ENCODE data around the gene KIRREL1.
A peak's percentile ranks its signal among the peaks of the same experiment; 100 is the strongest.

The KIRREL1 gene

DNA sequence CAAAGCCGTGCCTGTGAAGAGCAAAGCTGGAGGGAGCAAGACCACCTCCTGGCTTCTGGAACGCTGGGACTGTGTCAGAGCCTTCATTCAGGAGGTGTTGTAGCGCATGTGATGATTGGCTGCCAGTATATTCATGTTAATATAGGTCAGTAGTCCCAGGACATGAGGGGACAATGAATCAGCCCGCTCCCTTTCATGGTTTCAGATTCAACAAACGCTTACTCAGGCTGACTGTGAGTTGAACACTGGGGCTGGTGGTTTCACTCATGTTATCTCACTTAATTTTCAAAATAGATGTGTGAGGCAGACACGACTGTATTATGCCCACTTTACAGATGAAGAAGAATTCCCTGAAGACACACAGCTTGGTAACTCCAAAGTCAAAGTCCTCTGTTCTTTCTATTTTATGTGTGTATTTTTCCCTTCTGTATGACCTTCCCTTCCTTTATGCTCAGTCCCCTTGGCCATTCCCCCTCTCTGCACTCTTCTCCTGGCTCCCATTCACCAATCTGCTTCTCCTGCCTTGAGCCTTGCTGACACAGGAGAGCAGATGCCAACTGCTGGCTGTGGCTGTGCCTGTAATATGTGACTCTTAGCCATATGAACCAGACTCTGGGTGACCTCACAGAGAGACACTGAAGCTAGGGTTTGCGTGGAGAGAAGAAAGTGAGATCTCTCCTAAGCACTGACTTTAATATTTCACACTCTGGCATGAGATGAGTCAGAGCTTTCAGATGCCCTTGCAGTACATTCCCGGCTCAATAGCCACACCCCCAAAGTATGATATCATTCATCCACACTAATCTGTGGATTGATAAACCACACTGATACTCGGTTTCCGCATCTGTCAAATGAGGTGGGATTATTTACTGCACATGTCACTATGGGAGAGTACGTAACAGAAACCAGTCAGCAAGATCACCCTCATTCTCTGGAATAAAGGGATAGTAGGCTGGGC is 31.4 kb upstream of the KIRREL1 start:
- Histone ChIP-seq H3K4me2 (ENCODE audit: low read length, poor library complexity, severe bottlenecking) (no peak overlapping the region), H3K27me3 (ENCODE audit: control insufficient read depth in 1 of 2, insufficient read depth in 1 of 2, low read length in 2 of 2) (peaks cover 0 to 27% of the 10 kb centered on the region in 2 experiments), H3K36me3 (ENCODE audit: control insufficient read depth in 1 of 2, insufficient read depth in 2 of 2, low read depth in 1 of 2, low read length in 2 of 2) (no peaks in the 10 kb centered on the region), H3K79me1 (replicated peaks; ENCODE audit: low read length, poor library complexity, severe bottlenecking) (peaks cover 2% of the 10 kb centered on the region), H3K4me3 (ENCODE audit: insufficient read depth in 1 of 2, low read depth in 1 of 2, low read length in 2 of 2) (no peak overlapping the region), H3K27ac (ENCODE audit: low read length, poor library complexity, severe bottlenecking) (peak overlapping the region; percentile 80), H2BK15ac (ENCODE audit: low read depth, poor library complexity, severe bottlenecking) (no peak overlapping the region), H2BK5ac (ENCODE audit: low read depth, low read length, poor library complexity, severe bottlenecking) (no peak overlapping the region), H2AFZ (ENCODE audit: low read depth, low read length) (no peak overlapping the region), H3K14ac (ENCODE audit: low read length in 2 of 2) (no peak overlapping the region), H3K9ac (ENCODE audit: low read length) (peak overlapping the region; percentile 22), H3K4me1 (ENCODE audit: control insufficient read depth, insufficient read depth, low read depth, low read length) (peaks cover 30% of the 10 kb centered on the region), H4K8ac (ENCODE audit: low read length) (no peak overlapping the region), H2BK12ac (ENCODE audit: low read length in 2 of 2) (no peak overlapping the region), H4K91ac (ENCODE audit: low read length) (no peak overlapping the region), H3K4ac (ENCODE audit: low read depth in 1 of 2, low read length in 2 of 2) (no peak overlapping the region), H2AK5ac (ENCODE audit: low read length, severe bottlenecking) (peak overlapping the region; percentile 67), H3K23ac (ENCODE audit: low read length in 2 of 2) (no peak overlapping the region), H3K18ac (ENCODE audit: low read depth in 1 of 2, low read length in 2 of 2) (no peak overlapping the region), H3K9me3 (ENCODE audit: control insufficient read depth, low read length) (peaks cover 2% of the 10 kb centered on the region), H2BK120ac (ENCODE audit: low read depth, low read length) (no peak overlapping the region)
- 58% methylated on average over 10 of the region's 11 CpGs for WGBS
- peak; percentile 79 for DNase-seq

DNA sequence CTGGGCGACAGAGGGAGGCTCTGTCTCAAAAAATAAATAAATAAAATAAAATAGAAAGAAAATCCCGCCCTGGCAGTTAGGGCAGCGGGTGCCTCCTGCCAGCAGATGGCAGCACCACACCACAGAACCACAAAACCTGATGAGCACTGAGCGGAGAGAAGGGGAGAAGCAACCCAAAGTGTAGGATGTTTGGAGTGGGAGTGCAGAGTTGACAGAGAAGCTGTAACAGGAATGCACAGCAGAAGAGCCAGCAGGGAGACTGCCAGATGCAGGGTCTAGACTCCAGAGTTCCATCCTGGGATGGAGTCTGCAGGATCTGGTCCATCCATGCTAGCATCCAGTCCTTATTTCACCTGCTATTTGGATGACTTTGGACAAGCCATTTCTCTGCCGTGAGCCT is 29.7 kb upstream of the KIRREL1 start:
- Histone ChIP-seq H2BK15ac (ENCODE audit: low read depth, poor library complexity, severe bottlenecking) (no peak overlapping the region), H3K79me1 (replicated peaks; ENCODE audit: low read length, poor library complexity, severe bottlenecking) (peaks cover 2% of the 10 kb centered on the region), H2AK5ac (ENCODE audit: low read length, severe bottlenecking) (peak overlapping the region; percentile 100), H3K4me3 (ENCODE audit: insufficient read depth in 1 of 2, low read depth in 1 of 2, low read length in 2 of 2) (no peak overlapping the region), H4K8ac (ENCODE audit: low read length) (no peak overlapping the region), H3K4ac (ENCODE audit: low read depth in 1 of 2, low read length in 2 of 2) (no peak overlapping the region), H2AFZ (ENCODE audit: low read depth, low read length) (no peak overlapping the region), H3K4me2 (ENCODE audit: low read length, poor library complexity, severe bottlenecking) (no peak overlapping the region), H3K14ac (ENCODE audit: low read length in 2 of 2) (no peak overlapping the region), H3K18ac (ENCODE audit: low read depth in 1 of 2, low read length in 2 of 2) (no peak overlapping the region), H3K4me1 (ENCODE audit: control insufficient read depth, insufficient read depth, low read depth, low read length) (peaks cover 35% of the 10 kb centered on the region), H4K91ac (ENCODE audit: low read length) (no peak overlapping the region), H3K27me3 (ENCODE audit: control insufficient read depth in 1 of 2, insufficient read depth in 1 of 2, low read length in 2 of 2) (peaks cover 0 to 14% of the 10 kb centered on the region in 2 experiments), H3K9ac (ENCODE audit: low read length) (no peak overlapping the region), H3K27ac (ENCODE audit: low read length, poor library complexity, severe bottlenecking) (peak overlapping the region; percentile 95), H2BK120ac (ENCODE audit: low read depth, low read length) (no peak overlapping the region), H2BK12ac (ENCODE audit: low read length in 2 of 2) (no peak overlapping the region), H3K36me3 (ENCODE audit: control insufficient read depth in 1 of 2, insufficient read depth in 2 of 2, low read depth in 1 of 2, low read length in 2 of 2) (no peaks in the 10 kb centered on the region), H3K9me3 (ENCODE audit: control insufficient read depth, low read length) (peaks cover 6% of the 10 kb centered on the region), H3K23ac (ENCODE audit: low read length in 2 of 2) (no peak overlapping the region), H2BK5ac (ENCODE audit: low read depth, low read length, poor library complexity, severe bottlenecking) (peak overlapping the region; percentile 74)
- peak; percentile 69 for DNase-seq
- 19% methylated on average over 4 of the region's 5 CpGs for WGBS

DNA sequence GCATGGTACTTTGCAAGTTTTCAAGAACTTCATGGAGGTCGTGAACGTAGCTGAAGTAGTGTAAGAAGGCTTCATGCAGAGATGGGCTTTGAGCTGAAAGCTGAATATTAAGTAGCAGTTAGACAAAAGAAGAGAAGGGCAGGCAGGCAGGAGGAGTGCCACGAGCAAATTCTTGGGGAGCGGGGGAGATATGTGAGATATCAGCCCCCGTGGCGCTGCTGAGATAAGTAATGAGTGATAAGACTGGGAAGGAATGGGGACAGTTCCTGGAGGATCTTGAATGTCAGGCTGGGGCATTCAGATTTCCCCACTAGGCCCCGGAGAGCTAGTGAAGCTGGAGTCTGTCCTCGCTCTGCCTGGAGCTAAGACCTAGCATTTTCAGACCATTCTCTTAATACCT is 27.9 kb upstream of the KIRREL1 start:
- Histone ChIP-seq H3K27ac (ENCODE audit: low read length, poor library complexity, severe bottlenecking) (peak overlapping the region; percentile 95), H2BK12ac (ENCODE audit: low read length in 2 of 2) (peak overlapping the region in 1 of 2 experiments; percentile 57), H4K8ac (ENCODE audit: low read length) (no peak overlapping the region), H3K9ac (ENCODE audit: low read length) (peak overlapping the region; percentile 24), H3K4me3 (ENCODE audit: insufficient read depth in 1 of 2, low read depth in 1 of 2, low read length in 2 of 2) (no peak overlapping the region), H3K18ac (ENCODE audit: low read depth in 1 of 2, low read length in 2 of 2) (no peak overlapping the region), H3K23ac (ENCODE audit: low read length in 2 of 2) (no peak overlapping the region), H3K79me1 (replicated peaks; ENCODE audit: low read length, poor library complexity, severe bottlenecking) (peaks cover 2% of the 10 kb centered on the region), H3K4me2 (ENCODE audit: low read length, poor library complexity, severe bottlenecking) (no peak overlapping the region), H2AFZ (ENCODE audit: low read depth, low read length) (no peak overlapping the region), H3K4me1 (ENCODE audit: control insufficient read depth, insufficient read depth, low read depth, low read length) (peaks cover 39% of the 10 kb centered on the region), H2BK15ac (ENCODE audit: low read depth, poor library complexity, severe bottlenecking) (no peak overlapping the region), H3K14ac (ENCODE audit: low read length in 2 of 2) (no peak overlapping the region), H2BK120ac (ENCODE audit: low read depth, low read length) (no peak overlapping the region), H2BK5ac (ENCODE audit: low read depth, low read length, poor library complexity, severe bottlenecking) (peak overlapping the region; percentile 97), H4K91ac (ENCODE audit: low read length) (no peak overlapping the region), H3K9me3 (ENCODE audit: control insufficient read depth, low read length) (peaks cover 6% of the 10 kb centered on the region), H3K27me3 (ENCODE audit: control insufficient read depth in 1 of 2, insufficient read depth in 1 of 2, low read length in 2 of 2) (peaks cover 0 to 2% of the 10 kb centered on the region in 2 experiments), H3K36me3 (ENCODE audit: control insufficient read depth in 1 of 2, insufficient read depth in 2 of 2, low read depth in 1 of 2, low read length in 2 of 2) (no peaks in the 10 kb centered on the region), H2AK5ac (ENCODE audit: low read length, severe bottlenecking) (peak overlapping the region; percentile 100), H3K4ac (ENCODE audit: low read depth in 1 of 2, low read length in 2 of 2) (no peak overlapping the region)
- WGBS, result 66% methylated on average over 8 of the region's 8 CpGs
- DNase-seq, result no peak

DNA sequence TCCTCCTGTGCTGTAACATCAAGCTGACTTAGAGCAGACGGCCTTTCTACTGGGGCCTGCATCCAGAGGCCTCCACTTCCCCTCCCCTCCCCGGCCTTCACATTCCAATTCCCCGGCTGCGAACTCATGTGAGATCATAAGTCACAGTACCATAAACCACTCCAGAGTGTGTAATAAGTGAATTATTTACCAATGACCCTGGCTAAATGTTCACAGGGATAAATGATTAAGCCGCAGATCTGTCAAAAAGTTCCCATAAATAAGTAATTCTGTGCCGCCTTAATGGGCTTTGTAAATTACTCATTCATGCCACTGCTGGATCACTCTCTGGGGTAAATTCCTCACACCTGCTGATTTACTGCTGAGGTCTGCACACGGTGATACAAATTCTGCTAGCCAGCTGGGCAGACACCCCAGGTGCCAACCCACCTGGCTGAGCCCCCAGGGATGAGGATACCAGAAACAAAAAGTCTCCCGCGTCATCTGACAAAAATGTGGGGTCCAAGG is 27.4 kb upstream of the KIRREL1 start:
- H3K27me3 ChIP-seq (ENCODE audit: control insufficient read depth in 1 of 2, insufficient read depth in 1 of 2, low read length in 2 of 2), result no peaks in the 10 kb centered on the region
- peak; percentile 74 for DNase-seq
- H3K4me1 ChIP-seq (ENCODE audit: control insufficient read depth, insufficient read depth, low read depth, low read length), result peaks cover 39% of the 10 kb centered on the region
- no peak overlapping the region for H3K23ac ChIP-seq (ENCODE audit: low read length in 2 of 2)
- H2BK120ac ChIP-seq (ENCODE audit: low read depth, low read length), result no peak overlapping the region
- H3K27ac ChIP-seq (ENCODE audit: low read length, poor library complexity, severe bottlenecking), result peak overlapping the region; percentile 99
- no peak overlapping the region for H3K4me3 ChIP-seq (ENCODE audit: insufficient read depth in 1 of 2, low read depth in 1 of 2, low read length in 2 of 2)
- no peak overlapping the region for H2AFZ ChIP-seq (ENCODE audit: low read depth, low read length)
- no peak overlapping the region for H4K8ac ChIP-seq (ENCODE audit: low read length)
- no peaks in the 10 kb centered on the region for H3K36me3 ChIP-seq (ENCODE audit: control insufficient read depth in 1 of 2, insufficient read depth in 2 of 2, low read depth in 1 of 2, low read length in 2 of 2)
- H3K79me1 ChIP-seq (replicated peaks; ENCODE audit: low read length, poor library complexity, severe bottlenecking), result peaks cover 2% of the 10 kb centered on the region
- no peak overlapping the region for H2BK15ac ChIP-seq (ENCODE audit: low read depth, poor library complexity, severe bottlenecking)
- no peak overlapping the region for H3K4ac ChIP-seq (ENCODE audit: low read depth in 1 of 2, low read length in 2 of 2)
- WGBS, result 25% methylated on average over 9 of the region's 9 CpGs
- no peak overlapping the region for H2BK12ac ChIP-seq (ENCODE audit: low read length in 2 of 2)
- H3K14ac ChIP-seq (ENCODE audit: low read length in 2 of 2), result no peak overlapping the region
- no peak overlapping the region for H2AK5ac ChIP-seq (ENCODE audit: low read length, severe bottlenecking)
- H3K4me2 ChIP-seq (ENCODE audit: low read length, poor library complexity, severe bottlenecking), result no peak overlapping the region
- no peak overlapping the region for H3K18ac ChIP-seq (ENCODE audit: low read depth in 1 of 2, low read length in 2 of 2)
- H3K9me3 ChIP-seq (ENCODE audit: control insufficient read depth, low read length), result peaks cover 6% of the 10 kb centered on the region
- H4K91ac ChIP-seq (ENCODE audit: low read length), result no peak overlapping the region
- H3K9ac ChIP-seq (ENCODE audit: low read length), result peak overlapping the region; percentile 24
- H2BK5ac ChIP-seq (ENCODE audit: low read depth, low read length, poor library complexity, severe bottlenecking), result peak overlapping the region; percentile 99

Data from mesenchymal stem cell (in vitro differentiated cells and primary cell).